ENCODE results near the gene GNAZ.

GRCh38 chr22:23098718-23099530, 28.6 kb downstream of the GNAZ start:
- TF ChIP-seq CTCF (IDR thresholded peaks at IDR 0.05) = no peak
- TF ChIP-seq EZH2 (IDR thresholded peaks at IDR 0.05; ENCODE audit: borderline replicate concordance, insufficient read depth, low read depth, low read length, poor library complexity, severe bottlenecking) = no peak

Measured in B cell (primary cell).